Measurements from ENCODE around the gene KRT6B.

KRT6B gene

GRCh38 chr12:52407918-52408317 lies 44.0 kb downstream of the KRT6B start:
- no peak for DNase-seq

- no peak for DNase-seq
These were observed 46.0 kb downstream of the KRT6B start, which contains the start of gene KRT82 for GRCh38 chr12:52405922-52406385. Gene KRT82 (minus strand): TSS chr12:52406335. CDS start chr12:52406277, 58 bp downstream.

- DNase-seq: no peak
These were observed 47.0 kb downstream of the KRT6B start for GRCh38 chr12:52404951-52405350.

- no peak for DNase-seq
These were observed 48.4 kb downstream of the KRT6B start for GRCh38 chr12:52403561-52403960.

- no peak for DNase-seq
These were observed 48.9 kb downstream of the KRT6B start for GRCh38 chr12:52402873-52403540.

- no peak for DNase-seq
These were observed 49.6 kb downstream of the KRT6B start for GRCh38 chr12:52402377-52402776.

- DNase-seq: no peak
These were observed 50.0 kb downstream of the KRT6B start for GRCh38 chr12:52401926-52402325.

GRCh38 chr12:52401526-52401925 lies 50.4 kb downstream of the KRT6B start:
- no peak for DNase-seq

- no peak for DNase-seq
These were observed 51.0 kb downstream of the KRT6B start for GRCh38 chr12:52400906-52401305.

- DNase-seq: no peak
These were observed 52.2 kb downstream of the KRT6B start for GRCh38 chr12:52399756-52400155.

- DNase-seq: no peak
These were observed 53.8 kb downstream of the KRT6B start for GRCh38 chr12:52398176-52398575.

- no peak for DNase-seq
These were observed 55.3 kb downstream of the KRT6B start for GRCh38 chr12:52396656-52397055.

All from NCI-H1048 (cell line).